RWPE1 (cell line): ENCODE data around the gene CFTR.

Experiments used
- CTCF ChIA-PET: fragments of 350-600 bp; sonication (Branson Sonifier 250); formaldehyde crosslinking; extraction: SDS; loops from one replicate; lab custom pipeline; 2021; lab: Yijun Ruan, JAX
- POLR2A ChIA-PET: fragments of 400-600 bp; formaldehyde crosslinking; extraction: SDS; loops from one replicate; lab custom pipeline; 2020; ENCODE audit warnings: antibody characterized with exemption; ENCODE audit not compliant: low non-redundant PET; lab: Yijun Ruan, JAX
- DNase-seq: peaks from one replicate; pipeline ENCODE4 v3.0.0; 2012; ENCODE audit warnings: low spot score
- H3K27ac ChIP-seq: fragments of 450-650 bp; 2 replicates; pipeline ENCODE4 v1.5.1; 2017
- CTCF ChIP-seq: fragments of 450-650 bp; conservative IDR thresholded peaks from 2 replicates; pipeline ENCODE4 v1.5.1; 2017; ENCODE audit warnings: low read depth, mild to moderate bottlenecking

The CFTR gene

DNA sequence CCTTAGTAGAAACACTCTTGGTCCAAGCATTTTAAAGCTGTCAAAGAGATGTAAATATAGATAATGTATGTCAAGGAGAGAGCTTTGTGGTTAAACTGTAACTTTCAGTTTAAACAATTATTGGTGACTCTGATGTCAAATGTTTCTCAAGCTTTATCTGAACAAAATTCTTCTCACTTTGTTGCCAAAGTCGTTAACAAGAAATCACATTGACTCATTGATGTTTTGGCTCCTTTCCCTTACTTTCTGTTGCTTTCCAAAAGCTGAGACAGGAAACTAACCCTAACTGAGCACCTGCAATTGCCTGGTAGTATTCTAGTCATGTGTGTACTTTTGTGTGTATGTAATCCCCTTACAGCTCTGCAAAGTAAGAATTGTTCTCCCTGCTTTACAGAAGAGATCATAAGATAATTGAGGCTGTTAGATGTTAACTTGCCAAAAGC lies 108.5 kb downstream of the CFTR start:
- DNase-seq, result no peak
- TF ChIP-seq CTCF, result no peak
- ChIA-PET CTCF (no interaction called here), POLR2A (no interaction called here)
- H3K27ac ChIP-seq, result no peak overlapping the region

DNA sequence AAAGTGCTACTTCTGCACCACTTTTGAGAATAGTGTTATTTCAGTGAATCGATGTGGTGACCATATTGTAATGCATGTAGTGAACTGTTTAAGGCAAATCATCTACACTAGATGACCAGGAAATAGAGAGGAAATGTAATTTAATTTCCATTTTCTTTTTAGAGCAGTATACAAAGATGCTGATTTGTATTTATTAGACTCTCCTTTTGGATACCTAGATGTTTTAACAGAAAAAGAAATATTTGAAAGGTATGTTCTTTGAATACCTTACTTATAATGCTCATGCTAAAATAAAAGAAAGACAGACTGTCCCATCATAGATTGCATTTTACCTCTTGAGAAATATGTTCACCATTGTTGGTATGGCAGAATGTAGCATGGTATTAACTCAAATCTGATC lies 110.4 kb downstream of the CFTR start:
- CTCF ChIA-PET, result no interaction called here
- POLR2A ChIA-PET, result no interaction called here
- no peak for TF ChIP-seq CTCF
- no peak overlapping the region for H3K27ac ChIP-seq
- no peak for DNase-seq

DNA sequence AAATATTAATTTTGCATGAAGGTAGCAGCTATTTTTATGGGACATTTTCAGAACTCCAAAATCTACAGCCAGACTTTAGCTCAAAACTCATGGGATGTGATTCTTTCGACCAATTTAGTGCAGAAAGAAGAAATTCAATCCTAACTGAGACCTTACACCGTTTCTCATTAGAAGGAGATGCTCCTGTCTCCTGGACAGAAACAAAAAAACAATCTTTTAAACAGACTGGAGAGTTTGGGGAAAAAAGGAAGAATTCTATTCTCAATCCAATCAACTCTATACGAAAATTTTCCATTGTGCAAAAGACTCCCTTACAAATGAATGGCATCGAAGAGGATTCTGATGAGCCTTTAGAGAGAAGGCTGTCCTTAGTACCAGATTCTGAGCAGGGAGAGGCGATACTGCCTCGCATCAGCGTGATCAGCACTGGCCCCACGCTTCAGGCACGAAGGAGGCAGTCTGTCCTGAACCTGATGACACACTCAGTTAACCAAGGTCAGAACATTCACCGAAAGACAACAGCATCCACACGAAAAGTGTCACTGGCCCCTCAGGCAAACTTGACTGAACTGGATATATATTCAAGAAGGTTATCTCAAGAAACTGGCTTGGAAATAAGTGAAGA lies 112.3 kb downstream of the CFTR start:
- CTCF ChIA-PET, result no interaction called here
- no peak for TF ChIP-seq CTCF
- POLR2A ChIA-PET, result no interaction called here
- no peak overlapping the region for H3K27ac ChIP-seq
- no peak for DNase-seq

GRCh38 chr7:117596134-117596533 lies 116.3 kb downstream of the CFTR start:
- no peak overlapping the region for H3K27ac ChIP-seq
- POLR2A ChIA-PET, result no interaction called here
- no peak for DNase-seq
- no peak for TF ChIP-seq CTCF
- CTCF ChIA-PET, result no interaction called here

DNA sequence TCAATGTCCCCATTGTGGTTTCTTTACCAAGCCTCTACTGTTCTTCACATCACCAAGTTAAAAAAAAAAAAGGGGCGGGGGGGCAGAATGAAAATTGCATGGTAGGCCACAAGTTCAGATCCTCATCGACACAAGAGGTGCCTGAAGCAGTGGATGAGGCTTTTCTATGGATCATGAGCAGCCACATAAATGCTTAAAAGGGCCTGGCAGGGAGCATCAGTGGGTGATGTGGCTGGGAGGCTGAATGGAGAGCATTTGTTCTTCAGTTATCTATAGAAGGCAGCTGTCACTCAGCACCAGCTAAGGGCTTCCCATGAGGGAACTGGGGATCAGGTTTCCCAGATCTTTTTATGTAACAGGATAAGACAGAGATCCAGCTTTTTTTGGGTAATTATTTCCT lies 117.9 kb downstream of the CFTR start:
- POLR2A ChIA-PET, result no interaction called here

GRCh38 chr7:117600911-117601310 lies 121.1 kb downstream of the CFTR start:
- DNase-seq, result no peak
- ChIA-PET CTCF (no interaction called here), POLR2A (no interaction called here)
- no peak overlapping the region for H3K27ac ChIP-seq
- TF ChIP-seq CTCF, result no peak

More for the DNA sequence above, 117.9 kb downstream of the CFTR start:
- no peak for TF ChIP-seq CTCF
- no peak overlapping the region for H3K27ac ChIP-seq
- CTCF ChIA-PET, result no interaction called here
- no peak for DNase-seq
